GM18951 (cell line): ENCODE measurements around the gene CLDN10.
"Not testable (repeated sequence)": the region's sequence is repeated elsewhere in the genome, so short reads cannot be mapped to it uniquely, and the experiment has no call there.

Experiments used
- POLR2A ChIP-seq: IDR thresholded peaks from 4 replicates; pipeline ENCODE4 v1.6.1; 2011; ENCODE audit warnings: mild to moderate bottlenecking; ENCODE audit not compliant: insufficient read length, insufficient read depth; ENCODE audit errors: extremely low read depth
- in situ Hi-C: fragments of 300-500 bp; cut with MboI; formaldehyde crosslinking; loops from one replicate; pipeline ENCODE4 v1.12.0; 2022; ENCODE audit warnings: low sequenced_read_pairs, mixed read lengths, inconsistent platforms; ENCODE audit not compliant: unreplicated experiment

CLDN10 gene

GRCh38 chr13:95552539-95553441 lies at the start of gene CLDN10:
CLDN10 (plus strand) TSS chr13:95552720; CDS start chr13:95552754, 34 bp downstream.
- TF ChIP-seq POLR2A: no peak
- in situ Hi-C loops: no loop called here

- in situ Hi-C loops: no loop called here
- no peak for TF ChIP-seq POLR2A
Observed at GRCh38 chr13:95503662-95504061, 48.9 kb upstream of the CLDN10 start.

- no peak for TF ChIP-seq POLR2A
- in situ Hi-C loops: no loop called here
Observed at GRCh38 chr13:95505265-95505664, 47.3 kb upstream of the CLDN10 start.

- TF ChIP-seq POLR2A: no peak
- in situ Hi-C loops: no loop called here
Observed at GRCh38 chr13:95505986-95506385, 46.5 kb upstream of the CLDN10 start.

- TF ChIP-seq POLR2A: no peak
- in situ Hi-C loops: no loop called here
Observed at GRCh38 chr13:95507991-95508390, 44.5 kb upstream of the CLDN10 start.

GRCh38 chr13:95508996-95509395 lies 43.5 kb upstream of the CLDN10 start:
- TF ChIP-seq POLR2A: no peak
- in situ Hi-C loops: no loop called here

GRCh38 chr13:95509521-95510310 lies 42.8 kb upstream of the CLDN10 start:
- TF ChIP-seq POLR2A: no peak
- in situ Hi-C loops: no loop called here

GRCh38 chr13:95510950-95511349 lies 41.6 kb upstream of the CLDN10 start:
- in situ Hi-C loops: no loop called here
- TF ChIP-seq POLR2A: no peak

GRCh38 chr13:95512424-95512823 lies 40.1 kb upstream of the CLDN10 start:
- TF ChIP-seq POLR2A: no peak
- in situ Hi-C loops: no loop called here

- in situ Hi-C loops: no loop called here
- TF ChIP-seq POLR2A: no peak
Observed at GRCh38 chr13:95512957-95513356, 39.6 kb upstream of the CLDN10 start.

- in situ Hi-C loops: not testable (repeated sequence)
Observed at GRCh38 chr13:95515606-95516005, 36.9 kb upstream of the CLDN10 start.

GRCh38 chr13:95516021-95516420 lies 36.5 kb upstream of the CLDN10 start:
- in situ Hi-C loops: no loop called here
- no peak for TF ChIP-seq POLR2A

GRCh38 chr13:95516492-95516891 lies 36.0 kb upstream of the CLDN10 start:
- in situ Hi-C loops: no loop called here
- no peak for TF ChIP-seq POLR2A

- in situ Hi-C loops: no loop called here
- no peak for TF ChIP-seq POLR2A
Observed at GRCh38 chr13:95523598-95523997, 28.9 kb upstream of the CLDN10 start.
